Upper lobe of left lung (tissue), 6 donors: ENCODE results near the gene CNGB1. TPM values are rescaled to one million over a fixed set of nuclear protein-coding genes. Genes with fewer than 3 reads are reported as not detected.
A peak's percentile ranks its signal among the peaks of the same experiment; 100 is the strongest.

Experiments
- ATAC-seq, 2 donors: fragments of 200-7000 bp; cut with Tn5 transposase; one replicate each; pipeline ENCODE4 v1.9.1; 2022; ENCODE audit warnings: mild to moderate bottlenecking in 2 of 2, moderate library complexity in 2 of 2; ENCODE audit not compliant: low FRiP score in 2 of 2
- DNase-seq, 2 donors: peaks; one replicate each; pipeline ENCODE4 v3.0.0-alpha.2; 2019 to 2020
- H3K27ac ChIP-seq, 4 donors: fragments of 200-600 bp; sonication (generic); one replicate each; pipeline ENCODE4 v1.5.1; 2016 to 2019
- H3K27me3 ChIP-seq, 4 donors: fragments of 200-600 bp; sonication (generic); one replicate each; pipeline ENCODE4 v1.5.1; 2017 to 2019
- H3K36me3 ChIP-seq, 4 donors: fragments of 200-600 bp; sonication (generic); one replicate each; pipeline ENCODE4 v1.5.1; 2016 to 2019
- H3K4me1 ChIP-seq, 4 donors: fragments of 200-600 bp; sonication (generic); one replicate each; pipeline ENCODE4 v1.5.1; 2018 to 2019
- H3K4me3 ChIP-seq, 4 donors: fragments of 200-600 bp; sonication (generic); one replicate each; pipeline ENCODE4 v1.5.1; 2017 to 2019; ENCODE audit warnings: mild to moderate bottlenecking in 2 of 4, moderate library complexity in 1 of 4
- H3K9me3 ChIP-seq, 4 donors: fragments of 200-600 bp; sonication (generic); one replicate each; pipeline ENCODE4 v1.5.1; 2018 to 2019
- CTCF ChIP-seq, 6 experiments: fragments of 450-650 bp in 4 of 6; fragments of 200-600 bp in 2 of 6; sonication (generic) in 2 of 6; IDR thresholded peaks; one replicate each; pipeline ENCODE4 v1.5.1; 2016 to 2019; ENCODE audit warnings: antibody characterized with exemption in 6 of 6
- EP300 ChIP-seq, 4 donors: sonication (generic); formaldehyde crosslinking; IDR thresholded peaks; one replicate each; pipeline ENCODE4 v1.5.1; 2017; ENCODE audit warnings: antibody characterized with exemption in 4 of 4, control low read depth in 2 of 4
- POLR2A ChIP-seq, 4 donors: fragments of 450-650 bp; IDR thresholded peaks; one replicate each; pipeline ENCODE4 v1.5.1; 2016 to 2017; ENCODE audit warnings: antibody characterized with exemption in 4 of 4, mild to moderate bottlenecking in 2 of 4
- POLR2AphosphoS5 ChIP-seq, 2 donors: sonication (generic); formaldehyde crosslinking; IDR thresholded peaks; one replicate each; pipeline ENCODE4 v1.5.1; 2017; ENCODE audit warnings: antibody characterized with exemption in 2 of 2
- WGBS, 2 donors: methylation state at CpG; one replicate each; pipeline ENCODE4 v1.1.5; 2017 to 2018; 5-methylcytosine and 5-hydroxymethylcytosine counted together
- total RNA-seq, 6 donors: library from RNA; depleted of rRNA in 4 of 6; stranded (reverse); fragments of >200 nt in 4 of 6; gene quantifications; one replicate each; pipeline versions ENCODE4 v1.1.0 to v1.2.1, GENCODE V29; 2016 to 2021
- donor health status: DM: no; HTN: no; CAD: no; lungs with moderate emphysema.
- donor health status: DM: no; HTN: yes; CAD: no; lungs with severe emphysema.

CNGB1 gene
- total RNA-seq, 6 donors from 2014 or later: 0.06 to 0.39 TPM; not detected in 4

GRCh38 chr16:57940382-57940966 lies 30.5 kb downstream of the CNGB1 start:
- no peak overlapping the region for H3K4me3 ChIP-seq
- no peaks in the 10 kb centered on the region for H3K27me3 ChIP-seq
- WGBS, 2 donors: 87 to 91% methylated on average over 3 to 5 of the region's 5 CpGs
- no peak overlapping the region for H3K27ac ChIP-seq
- TF ChIP-seq EP300 (IDR thresholded peaks at IDR 0.05) (no peak), POLR2A (IDR thresholded peaks at IDR 0.05) (no peak), CTCF (IDR thresholded peaks at IDR 0.05) (no peak), POLR2AphosphoS5 (IDR thresholded peaks at IDR 0.05) (no peak)
- H3K36me3 ChIP-seq: no peaks in the 10 kb centered on the region
- H3K4me1 ChIP-seq: peaks cover 9 to 25% (median 14%) of the 10 kb centered on the region in 4 donors
- no peaks in the 10 kb centered on the region for H3K9me3 ChIP-seq
- ATAC-seq (no peak), DNase-seq (no peak)

GRCh38 chr16:57939872-57940224 lies 31.1 kb downstream of the CNGB1 start:
- 88 to 100% methylated on average over 3 to 10 of the region's 10 CpGs for WGBS, 2 donors
- Histone ChIP-seq H3K27ac (peak overlapping the region in 1 of 4 donors; percentile 42), H3K36me3 (no peaks in the 10 kb centered on the region), H3K4me3 (no peak overlapping the region), H3K9me3 (no peaks in the 10 kb centered on the region), H3K4me1 (peaks cover 9 to 25% (median 14%) of the 10 kb centered on the region in 4 donors), H3K27me3 (no peaks in the 10 kb centered on the region)
- DNase-seq (no peak), ATAC-seq (peak in 1 of 2 donors; percentile 3)
- TF ChIP-seq POLR2A (IDR thresholded peaks at IDR 0.05): no peak
- no peak for TF ChIP-seq EP300 (IDR thresholded peaks at IDR 0.05)
- no peak for TF ChIP-seq CTCF (IDR thresholded peaks at IDR 0.05)
- no peak for TF ChIP-seq POLR2AphosphoS5 (IDR thresholded peaks at IDR 0.05)

GRCh38 chr16:57938936-57939871 lies 31.7 kb downstream of the CNGB1 start:
- peak overlapping the region; percentile 42 to 62 (median 54) for H3K27ac ChIP-seq
- DNase-seq (peak in 1 of 2 donors; percentile 85), ATAC-seq (peak; percentile 84 to 88)
- no peak for TF ChIP-seq POLR2A (IDR thresholded peaks at IDR 0.05)
- TF ChIP-seq POLR2AphosphoS5 (IDR thresholded peaks at IDR 0.05): peak in 1 of 2 donors; percentile 47
- 39 to 43% methylated on average over 10 to 13 of the region's 13 CpGs for WGBS, 2 donors
- H3K27me3 ChIP-seq: no peaks in the 10 kb centered on the region
- H3K4me3 ChIP-seq: no peak overlapping the region
- no peaks in the 10 kb centered on the region for H3K36me3 ChIP-seq
- no peaks in the 10 kb centered on the region for H3K9me3 ChIP-seq
- H3K4me1 ChIP-seq: peaks cover 9 to 25% (median 14%) of the 10 kb centered on the region in 4 donors

GRCh38 chr16:57938484-57938883 lies 32.4 kb downstream of the CNGB1 start:
- no peak overlapping the region for H3K4me3 ChIP-seq
- TF ChIP-seq CTCF (IDR thresholded peaks at IDR 0.05): no peak
- TF ChIP-seq POLR2AphosphoS5 (IDR thresholded peaks at IDR 0.05): no peak
- TF ChIP-seq POLR2A (IDR thresholded peaks at IDR 0.05): no peak
- no peak for TF ChIP-seq EP300 (IDR thresholded peaks at IDR 0.05)
- peak overlapping the region in 3 of 4 donors; percentile 17 to 56 (median 53) for H3K27ac ChIP-seq
- H3K27me3 ChIP-seq: no peaks in the 10 kb centered on the region
- no peak for DNase-seq
- 91 to 98% methylated on average over 6 of the region's 6 CpGs for WGBS, 2 donors
- no peaks in the 10 kb centered on the region for H3K9me3 ChIP-seq
- ATAC-seq: no peak
- H3K4me1 ChIP-seq: peaks cover 9 to 25% (median 14%) of the 10 kb centered on the region in 4 donors
- no peaks in the 10 kb centered on the region for H3K36me3 ChIP-seq

- H3K27me3 ChIP-seq: no peaks in the 10 kb centered on the region
- H3K4me3 ChIP-seq: no peak overlapping the region
- ATAC-seq (no peak), DNase-seq (no peak)
- H3K9me3 ChIP-seq: no peaks in the 10 kb centered on the region
- no peaks in the 10 kb centered on the region for H3K36me3 ChIP-seq
- WGBS, 2 donors: 93% methylated on average over 4 of the region's 4 CpGs; no CpG with 5 or more reads in 1 of the 2 donors
- H3K4me1 ChIP-seq: peaks cover 9 to 25% (median 14%) of the 10 kb centered on the region in 4 donors
- no peak overlapping the region for H3K27ac ChIP-seq
- TF ChIP-seq CTCF (IDR thresholded peaks at IDR 0.05): no peak
- TF ChIP-seq POLR2A (IDR thresholded peaks at IDR 0.05): no peak
- no peak for TF ChIP-seq EP300 (IDR thresholded peaks at IDR 0.05)
- TF ChIP-seq POLR2AphosphoS5 (IDR thresholded peaks at IDR 0.05): no peak
Measured at GRCh38 chr16:57937861-57938260, 33.1 kb downstream of the CNGB1 start.
